HepG2 (cell line): ENCODE measurements around the gene C4orf33. TPM values are rescaled to one million over a fixed set of nuclear protein-coding genes. Genes with fewer than 3 reads are reported as not detected.

Experiments used
- ATAC-seq: fragments of 200-7000 bp; cut with Tn5 transposase; 3 replicates; pipeline ENCODE4 v1.9.1; 2020; ENCODE audit warnings: mild to moderate bottlenecking, moderate library complexity
- BruUV-seq: library from RNA; stranded (reverse); fragments of 400-500 nt; replicated peaks from 2 replicates; lab custom pipeline; 2021; lab: Mats Ljungman, UMichigan
- CTCF ChIA-PET: fragments of 300-600 bp; formaldehyde crosslinking; extraction: SDS; loops from one replicate; lab custom pipeline; 2021; ENCODE audit warnings: low total read pairs, inconsistent platforms, low intra/inter-chr PET ratio; lab: Yijun Ruan, JAX
- POLR2A ChIA-PET: fragments of 350-600 bp; sonication (Branson Sonifier 250); formaldehyde crosslinking; loops from one replicate; lab custom pipeline; 2020; ENCODE audit warnings: antibody characterized with exemption, inconsistent platforms; lab: Yijun Ruan, JAX
- DNase-seq: peaks from one replicate; pipeline ENCODE4 v3.0.0-alpha.2; 2015; ENCODE audit warnings: low spot score
- FAIRE-seq: peaks from 3 replicates; lab custom pipeline; 2011; peaks lifted over from hg19 to GRCh38; lab: Jason Lieb, UNC
- H2AFZ ChIP-seq: one replicate; pipeline ENCODE4 v1.6.1; 2011; ENCODE audit warnings: low read length, inconsistent platforms
- H3K27ac ChIP-seq: fragments of 300-600 bp; 3 replicates; pipeline ENCODE4 v1.8.0; 2011; ENCODE audit warnings: mixed run types, mild to moderate bottlenecking, mixed read lengths, low read length, inconsistent platforms; ENCODE audit not compliant: insufficient read depth; ENCODE audit errors: extremely low read length
- H3K27me3 ChIP-seq, 2 experiments: fragments of 200-600 bp in 1 of 2; 2 replicates in 1 of 2; 3 replicates in 1 of 2; pipeline versions ENCODE4 v1.6.0 to v1.8.0; 2011; ENCODE audit warnings: low read length in 2 of 2, mild to moderate bottlenecking in 2 of 2, moderate library complexity in 2 of 2, inconsistent platforms in 1 of 2; ENCODE audit not compliant: insufficient read depth in 2 of 2, control insufficient read depth in 1 of 2
- H3K36me3 ChIP-seq, 2 experiments: fragments of 200-600 bp in 1 of 2; replicated peaks in 1 of 2; 2 replicates in 1 of 2; 3 replicates in 1 of 2; pipeline versions ENCODE4 v1.5.1 to v1.8.0; 2011; ENCODE audit warnings: low read length in 2 of 2, inconsistent platforms in 1 of 2; ENCODE audit not compliant: insufficient read depth in 2 of 2, control insufficient read depth in 1 of 2
- H3K4me1 ChIP-seq: 2 replicates; pipeline ENCODE4 v1.5.1; 2012; ENCODE audit warnings: low read length, inconsistent platforms; ENCODE audit not compliant: insufficient read depth
- H3K4me2 ChIP-seq: 2 replicates; pipeline ENCODE4 v1.6.0; 2011; ENCODE audit warnings: low read depth, low read length, inconsistent platforms
- H3K4me3 ChIP-seq, 3 experiments: fragments of 200-600 bp in 1 of 3; sonication (generic), shearing (Covaris generic) in 1 of 3; replicated peaks in 1 of 3; 2 replicates each; pipeline ENCODE4 v1.5.1; 2011 to 2016; ENCODE audit warnings: low read length in 3 of 3, inconsistent platforms in 2 of 3, low read depth in 2 of 3, mild to moderate bottlenecking in 2 of 3, control low read depth in 1 of 3, mixed read lengths in 1 of 3; ENCODE audit not compliant: insufficient read depth in 1 of 3
- H3K79me2 ChIP-seq: one replicate; pipeline ENCODE4 v1.6.1; 2011; ENCODE audit warnings: low read length, inconsistent platforms; ENCODE audit not compliant: insufficient read depth
- H3K9ac ChIP-seq: 2 replicates; pipeline ENCODE4 v1.6.0; 2011; ENCODE audit warnings: mild to moderate bottlenecking, low read depth, low read length, inconsistent platforms; ENCODE audit not compliant: insufficient read depth
- H3K9me3 ChIP-seq: 2 replicates; pipeline ENCODE4 v1.5.1; 2012; ENCODE audit warnings: mild to moderate bottlenecking, low read length
- H4K20me1 ChIP-seq: 2 replicates; pipeline ENCODE4 v1.6.0; 2011; ENCODE audit warnings: inconsistent platforms, mild to moderate bottlenecking, low read length, moderate library complexity; ENCODE audit not compliant: insufficient read depth
- CEBPG ChIP-seq: IDR thresholded peaks from 2 replicates; pipeline ENCODE4 v1.6.1; 2016
- ZNF407 ChIP-seq: sonication (generic); formaldehyde crosslinking; IDR thresholded peaks from one replicate; pipeline ENCODE4 v1.5.1; 2020; ENCODE audit warnings: mild to moderate bottlenecking, missing genetic modification reagents; ENCODE audit errors: not compliant biosample characterization
- WGBS: methylation state at CpG from one replicate; pipeline ENCODE4 v1.1.6; 2017; ENCODE audit warnings: low lambda C conversion rate; 5-methylcytosine and 5-hydroxymethylcytosine counted together
- in situ Hi-C: cut with HindIII; loops from 2 replicates; pipeline ENCODE4 v1.10.0; 2017; ENCODE audit warnings: low pct_unique_long_range_greater_than_20kb; ENCODE audit not compliant: extremely low pct_ligation_motif_present
- intact Hi-C: fragments of 100-400 bp; cut with micrococcal nuclease; formaldehyde crosslinking; loops from one replicate; pipeline ENCODE4 v1.10.0; 2022; ENCODE audit not compliant: unreplicated experiment
- polyA plus RNA-seq, 8 experiments: library from polyadenylated mRNA; depleted of rRNA in 3 of 8; stranded (reverse) in 7 of 8; unstranded in 1 of 8; fragments of >200 nt; fragmentation: Illumina TruSeq in 4 of 8; extraction: Trizol in 4 of 8; gene quantifications; 2 replicates each; pipeline versions ENCODE4 v1.2.1 to v1.2.3, GENCODE V29; 2011 to 2016; ENCODE audit warnings: low read depth in 4 of 8, missing spikeins in 1 of 8, mixed read lengths in 1 of 8; ENCODE audit not compliant: insufficient read depth in 1 of 8
- total RNA-seq, 5 experiments: library from RNA; depleted of rRNA; stranded (reverse); fragments of >200 nt; fragmentation: Illumina TruSeq; extraction: Trizol; gene quantifications; 2 replicates each; pipeline ENCODE4 v1.2.3, GENCODE V29; 2016; ENCODE audit warnings: low read depth in 1 of 5
- TF ChIP-seq, protein P1 (sequence below): sonication (generic); formaldehyde crosslinking; IDR thresholded peaks from 2 replicates; pipeline ENCODE4 v1.4.0; 2020; ENCODE audit warnings: missing genetic modification reagents, mild to moderate bottlenecking, borderline replicate concordance

C4orf33 gene
- total and polyA plus RNA-seq, 2 of the 13 experiments (the other 11 are each of a cell fraction or from before 2014, with no cell fraction given) = 2.8 to 3.3 TPM

DNA sequence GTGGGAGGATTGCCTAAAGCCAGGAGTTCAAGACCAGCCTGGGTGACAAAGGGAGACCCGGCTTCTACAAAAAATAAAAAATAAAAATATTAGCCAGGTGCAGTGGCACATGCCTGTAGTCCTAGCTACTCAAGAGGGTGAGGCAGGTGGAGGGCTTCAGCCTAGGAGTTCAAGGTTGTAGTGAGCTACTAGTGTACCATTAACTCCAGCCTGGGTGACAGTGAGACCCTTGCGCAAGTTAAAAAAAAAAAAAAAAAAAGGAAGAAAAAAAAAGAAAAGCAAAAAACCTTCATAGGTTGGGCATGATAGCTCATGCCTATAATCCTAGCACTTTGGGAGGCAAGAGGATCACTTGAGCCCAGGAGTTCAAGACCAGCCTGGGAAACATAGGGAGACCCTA lies 8.4 kb upstream of the C4orf33 start:
- POLR2A ChIA-PET = interaction anchor here (0.6 to 0.7 kb wide), 2 partner anchors 31 to 87 kb away, joined by 3 read pairs; no protein-coding TSS in a partner anchor
- in situ Hi-C loops (no loop called here), intact Hi-C loops (no loop called here)
- no peak overlapping the region for H3K4me3 ChIP-seq
- 0 out of 2 replicates have a peak, but pooled peaks have one; percentile 20 for TF ChIP-seq CEBPG (CRISPR knock-in tag)
- TF ChIP-seq ZNF407 (CRISPR knock-in tag) = no peak
- TF ChIP-seq, protein P1, sequence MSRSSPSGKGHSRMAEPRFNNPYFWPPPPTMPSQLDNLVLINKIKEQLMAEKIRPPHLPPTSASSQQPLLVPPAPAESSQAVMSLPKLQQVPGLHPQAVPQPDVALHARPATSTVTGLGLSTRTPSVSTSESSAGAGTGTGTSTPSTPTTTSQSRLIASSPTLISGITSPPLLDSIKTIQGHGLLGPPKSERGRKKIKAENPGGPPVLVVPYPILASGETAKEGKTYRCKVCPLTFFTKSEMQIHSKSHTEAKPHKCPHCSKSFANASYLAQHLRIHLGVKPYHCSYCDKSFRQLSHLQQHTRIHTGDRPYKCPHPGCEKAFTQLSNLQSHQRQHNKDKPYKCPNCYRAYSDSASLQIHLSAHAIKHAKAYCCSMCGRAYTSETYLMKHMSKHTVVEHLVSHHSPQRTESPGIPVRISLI (CRISPR knock-in tag) = peak; percentile 69
- no peak overlapping the region for H2AFZ ChIP-seq
- ATAC-seq = peak; percentile 74
- no peaks in the 10 kb centered on the region for H3K36me3 ChIP-seq
- no peak for FAIRE-seq
- 93% methylated on average over 2 of the region's 2 CpGs for WGBS
- no peak overlapping the region for H3K9ac ChIP-seq
- no peak overlapping the region for H3K27ac ChIP-seq
- no peaks in the 10 kb centered on the region for H3K27me3 ChIP-seq
- H3K4me1 ChIP-seq = peaks cover 36% of the 10 kb centered on the region
- H3K9me3 ChIP-seq = no peaks in the 10 kb centered on the region
- BruUV-seq = no TSS peak
- H3K4me2 ChIP-seq = no peak overlapping the region
- CTCF ChIA-PET = no interaction called here
- peak; percentile 10 for DNase-seq
- peaks cover 9% of the 10 kb centered on the region for H3K79me2 ChIP-seq
- no peaks in the 10 kb centered on the region for H4K20me1 ChIP-seq
